Loucy (cell line): Measurements from ENCODE around the gene FKBP14.
"Not testable (repeated sequence)": the region's sequence is repeated elsewhere in the genome, so short reads cannot be mapped to it uniquely, and the experiment has no call there.

Source experiments
- H2AFZ ChIP-seq: fragments of 200-600 bp; sonication (generic); 2 replicates; pipeline ENCODE4 v1.6.0; 2016; ENCODE audit warnings: antibody characterized with exemption, mild to moderate bottlenecking, low read length, moderate library complexity
- H3F3A ChIP-seq: fragments of 200-600 bp; 2 replicates; pipeline ENCODE4 v1.6.0; 2016; ENCODE audit warnings: antibody characterized with exemption, low read depth, mild to moderate bottlenecking
- H3K27me3 ChIP-seq: fragments of 200-600 bp; sonication (generic); 2 replicates; pipeline ENCODE4 v1.6.1; 2014; ENCODE audit warnings: low read length, mild to moderate bottlenecking; ENCODE audit not compliant: insufficient read depth, poor library complexity, severe bottlenecking
- H3K36me3 ChIP-seq: fragments of 200-600 bp; sonication (generic); 2 replicates; pipeline ENCODE4 v1.6.1; 2016; ENCODE audit warnings: low read length; ENCODE audit not compliant: insufficient read depth
- H3K4me1 ChIP-seq: fragments of 200-600 bp; sonication (generic); 2 replicates; pipeline ENCODE4 v1.5.1; 2014; ENCODE audit warnings: low read length, mild to moderate bottlenecking; ENCODE audit not compliant: insufficient read depth, poor library complexity, severe bottlenecking
- H3K4me2 ChIP-seq: fragments of 200-600 bp; sonication (generic); 2 replicates; pipeline ENCODE4 v1.6.0; 2014; ENCODE audit warnings: antibody characterized with exemption, low read length, low read depth, mild to moderate bottlenecking; ENCODE audit not compliant: poor library complexity, severe bottlenecking
- H3K4me3 ChIP-seq: fragments of 200-600 bp; sonication (generic); 2 replicates; pipeline ENCODE4 v1.5.1; 2014; ENCODE audit warnings: low read length, mild to moderate bottlenecking, mixed read lengths; ENCODE audit not compliant: poor library complexity, severe bottlenecking
- H3K79me2 ChIP-seq: fragments of 200-600 bp; sonication (generic); 2 replicates; pipeline ENCODE4 v1.6.1; 2014; ENCODE audit warnings: low read length; ENCODE audit not compliant: insufficient read depth
- H3K9ac ChIP-seq: fragments of 200-600 bp; sonication (generic); 2 replicates; pipeline ENCODE4 v1.6.0; 2014; ENCODE audit warnings: mild to moderate bottlenecking, low read depth, low read length, moderate library complexity; ENCODE audit not compliant: poor library complexity, severe bottlenecking
- H3K9me2 ChIP-seq: fragments of 200-600 bp; sonication (generic); replicated peaks from 2 replicates; pipeline ENCODE4 v1.6.1; 2016; ENCODE audit warnings: low read depth, low read length, mixed read lengths
- H3K9me3 ChIP-seq: fragments of 200-600 bp; sonication (generic); 2 replicates; pipeline ENCODE4 v1.6.1; 2014; ENCODE audit warnings: mild to moderate bottlenecking, antibody characterized with exemption, low read length, low read depth; ENCODE audit not compliant: insufficient read depth
- H4K20me1 ChIP-seq: fragments of 200-600 bp; sonication (generic); 2 replicates; pipeline ENCODE4 v1.6.0; 2014; ENCODE audit warnings: antibody characterized with exemption, low read length, mild to moderate bottlenecking; ENCODE audit not compliant: insufficient read depth, poor library complexity, severe bottlenecking
- EZH2phosphoT487 ChIP-seq: fragments of 200-600 bp; IDR thresholded peaks from 2 replicates; pipeline ENCODE4 v1.6.1; 2018; ENCODE audit warnings: antibody characterized with exemption, mild to moderate bottlenecking, moderate library complexity, borderline replicate concordance
- TF ChIP-seq, protein P1 (sequence below): fragments of 200-600 bp; sonication (generic); conservative IDR thresholded peaks from 2 replicates; pipeline ENCODE4 v1.5.1; 2014; ENCODE audit warnings: mild to moderate bottlenecking, antibody characterized with exemption, low read length

The FKBP14 gene

GRCh38 chr7:29969738-29970137, 56.8 kb downstream of the FKBP14 start:
- no peaks in the 10 kb centered on the region for H4K20me1 ChIP-seq
- H3K27me3 ChIP-seq, result no peaks in the 10 kb centered on the region
- H3F3A ChIP-seq, result no peaks in the 10 kb centered on the region
- H3K4me3 ChIP-seq, result no peak overlapping the region
- no peak for TF ChIP-seq EZH2phosphoT487
- H2AFZ ChIP-seq, result no peak overlapping the region
- H3K9me3 ChIP-seq, result peaks cover 4% of the 10 kb centered on the region; the same call in 1 of the 2 replicates
- H3K9ac ChIP-seq, result no peak overlapping the region
- H3K4me2 ChIP-seq, result no peak overlapping the region
- no peaks in the 10 kb centered on the region for H3K9me2 ChIP-seq
- peaks cover 6% of the 10 kb centered on the region for H3K4me1 ChIP-seq
- H3K79me2 ChIP-seq, result no peaks in the 10 kb centered on the region
- no peaks in the 10 kb centered on the region for H3K36me3 ChIP-seq

DNA sequence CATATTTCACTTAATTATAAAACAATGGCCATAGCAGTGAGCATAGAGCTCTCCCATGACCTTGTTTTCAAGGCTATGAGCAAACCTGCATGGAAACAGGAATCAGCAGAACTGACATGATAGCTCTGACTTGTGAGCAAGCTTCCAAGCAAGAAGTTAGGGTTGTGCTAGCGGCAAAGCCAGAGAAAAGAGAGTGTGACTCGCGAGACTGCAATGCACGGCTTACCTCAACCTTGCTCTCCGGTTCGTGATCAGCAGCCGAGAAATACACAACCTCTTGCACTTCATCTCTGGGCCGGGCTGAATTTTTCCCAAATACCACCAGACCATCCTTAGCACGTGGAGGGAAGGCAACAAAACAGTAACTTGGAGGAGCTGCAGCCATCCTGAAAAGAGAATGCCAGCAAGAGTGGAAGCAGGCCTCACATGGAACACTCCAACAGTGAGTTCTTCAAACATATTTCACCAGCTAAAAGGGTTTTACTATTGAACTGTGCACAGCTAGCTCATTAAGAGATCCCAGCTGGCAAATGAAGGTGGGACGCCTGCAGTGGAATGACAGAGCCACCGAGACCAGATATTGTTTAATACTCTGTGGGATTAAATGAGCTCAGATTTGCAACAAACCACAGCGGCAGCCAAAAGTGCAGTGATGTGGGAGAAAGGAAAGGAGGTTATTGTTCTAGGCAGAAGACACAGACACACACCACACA, 57.7 kb downstream of the FKBP14 start:
- no peak overlapping the region for H3K4me2 ChIP-seq
- H3F3A ChIP-seq, result no peaks in the 10 kb centered on the region
- no peak overlapping the region for H3K9ac ChIP-seq
- peaks cover 6% of the 10 kb centered on the region for H3K4me1 ChIP-seq
- H3K4me3 ChIP-seq, result no peak overlapping the region
- no peaks in the 10 kb centered on the region for H3K36me3 ChIP-seq
- no peaks in the 10 kb centered on the region for H3K9me2 ChIP-seq
- H3K79me2 ChIP-seq, result no peaks in the 10 kb centered on the region
- H2AFZ ChIP-seq, result no peak overlapping the region
- no peaks in the 10 kb centered on the region for H3K27me3 ChIP-seq
- no peak for TF ChIP-seq EZH2phosphoT487
- TF ChIP-seq, protein P1, sequence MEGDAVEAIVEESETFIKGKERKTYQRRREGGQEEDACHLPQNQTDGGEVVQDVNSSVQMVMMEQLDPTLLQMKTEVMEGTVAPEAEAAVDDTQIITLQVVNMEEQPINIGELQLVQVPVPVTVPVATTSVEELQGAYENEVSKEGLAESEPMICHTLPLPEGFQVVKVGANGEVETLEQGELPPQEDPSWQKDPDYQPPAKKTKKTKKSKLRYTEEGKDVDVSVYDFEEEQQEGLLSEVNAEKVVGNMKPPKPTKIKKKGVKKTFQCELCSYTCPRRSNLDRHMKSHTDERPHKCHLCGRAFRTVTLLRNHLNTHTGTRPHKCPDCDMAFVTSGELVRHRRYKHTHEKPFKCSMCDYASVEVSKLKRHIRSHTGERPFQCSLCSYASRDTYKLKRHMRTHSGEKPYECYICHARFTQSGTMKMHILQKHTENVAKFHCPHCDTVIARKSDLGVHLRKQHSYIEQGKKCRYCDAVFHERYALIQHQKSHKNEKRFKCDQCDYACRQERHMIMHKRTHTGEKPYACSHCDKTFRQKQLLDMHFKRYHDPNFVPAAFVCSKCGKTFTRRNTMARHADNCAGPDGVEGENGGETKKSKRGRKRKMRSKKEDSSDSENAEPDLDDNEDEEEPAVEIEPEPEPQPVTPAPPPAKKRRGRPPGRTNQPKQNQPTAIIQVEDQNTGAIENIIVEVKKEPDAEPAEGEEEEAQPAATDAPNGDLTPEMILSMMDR, result no peak
- H3K9me3 ChIP-seq, result peaks cover 4% of the 10 kb centered on the region; the same call in 1 of the 2 replicates
- H4K20me1 ChIP-seq, result no peaks in the 10 kb centered on the region

- H3K79me2 ChIP-seq, result no peaks in the 10 kb centered on the region
- TF ChIP-seq EZH2phosphoT487, result no peak
- TF ChIP-seq, protein P1, result no peak
Observed at GRCh38 chr7:29965030-29965429, 61.5 kb downstream of the FKBP14 start.

GRCh38 chr7:29962035-29962434, 64.5 kb downstream of the FKBP14 start:
- no peaks in the 10 kb centered on the region for H3F3A ChIP-seq
- no peak overlapping the region for H3K4me2 ChIP-seq
- H3K9me2 ChIP-seq, result no peaks in the 10 kb centered on the region
- no peak overlapping the region for H3K9ac ChIP-seq
- no peaks in the 10 kb centered on the region for H3K36me3 ChIP-seq
- no peaks in the 10 kb centered on the region for H3K27me3 ChIP-seq
- no peak overlapping the region for H3K4me3 ChIP-seq
- H4K20me1 ChIP-seq, result no peaks in the 10 kb centered on the region
- H3K9me3 ChIP-seq, result no peaks in the 10 kb centered on the region
- no peak for TF ChIP-seq EZH2phosphoT487
- no peaks in the 10 kb centered on the region for H3K79me2 ChIP-seq
- H2AFZ ChIP-seq, result no peak overlapping the region
- H3K4me1 ChIP-seq, result no peaks in the 10 kb centered on the region

More at GRCh38 chr7:29965030-29965429, 61.5 kb downstream of the FKBP14 start:
- Histone ChIP-seq H3K36me3 (no peaks in the 10 kb centered on the region), H3K27me3 (no peaks in the 10 kb centered on the region), H3K4me2 (no peak overlapping the region), H2AFZ (no peak overlapping the region), H3F3A (no peaks in the 10 kb centered on the region), H3K4me3 (no peak overlapping the region), H3K4me1 (no peaks in the 10 kb centered on the region), H4K20me1 (no peaks in the 10 kb centered on the region), H3K9ac (no peak overlapping the region), H3K9me2 (no peaks in the 10 kb centered on the region), H3K9me3 (peaks cover 4% of the 10 kb centered on the region; the same call in 1 of the 2 replicates)

DNA sequence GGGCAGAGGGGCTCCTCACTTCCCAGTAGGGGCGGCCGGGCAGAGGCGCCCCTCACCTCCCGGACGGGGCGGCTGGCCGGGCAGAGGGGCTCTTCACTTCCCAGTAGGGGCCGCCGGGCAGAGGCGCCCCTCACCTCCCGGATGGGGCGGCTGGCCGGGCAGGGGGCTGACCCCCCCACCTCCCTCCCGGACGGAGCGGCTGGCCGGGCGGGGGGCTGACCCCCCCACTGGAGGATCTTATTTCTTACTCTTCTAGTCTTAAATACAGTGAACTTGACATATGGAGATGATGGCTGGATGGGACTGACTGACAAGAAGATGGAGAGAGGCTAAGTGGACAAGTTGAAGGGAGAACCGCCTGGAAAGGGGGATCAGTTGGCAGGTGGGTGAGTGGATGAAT, 64.9 kb downstream of the FKBP14 start:
- not testable (repeated sequence) for H3K9ac ChIP-seq, H3K4me3 ChIP-seq, H3F3A ChIP-seq, H3K36me3 ChIP-seq, H2AFZ ChIP-seq, H3K79me2 ChIP-seq, H3K4me1 ChIP-seq, H3K27me3 ChIP-seq, H3K4me2 ChIP-seq, H3K9me3 ChIP-seq, H3K9me2 ChIP-seq, H4K20me1 ChIP-seq
